GM12864 (cell line): ENCODE results near the gene RAP2C.

Source experiments
- DNase-seq: peaks from one replicate; pipeline ENCODE4 v3.0.0-alpha.2; 2011; ENCODE audit warnings: low read depth
- H3K4me3 ChIP-seq: 2 replicates; pipeline ENCODE4 v1.5.1; 2011; ENCODE audit warnings: mild to moderate bottlenecking, low read depth, low read length, control low read depth
- TF ChIP-seq, protein P1 (sequence below): IDR thresholded peaks from 2 replicates; pipeline ENCODE4 v1.5.1; 2011; ENCODE audit warnings: low read depth, mild to moderate bottlenecking, moderate library complexity, low read length, control low read depth, inconsistent platforms; ENCODE audit errors: missing control alignments

The RAP2C gene

DNA sequence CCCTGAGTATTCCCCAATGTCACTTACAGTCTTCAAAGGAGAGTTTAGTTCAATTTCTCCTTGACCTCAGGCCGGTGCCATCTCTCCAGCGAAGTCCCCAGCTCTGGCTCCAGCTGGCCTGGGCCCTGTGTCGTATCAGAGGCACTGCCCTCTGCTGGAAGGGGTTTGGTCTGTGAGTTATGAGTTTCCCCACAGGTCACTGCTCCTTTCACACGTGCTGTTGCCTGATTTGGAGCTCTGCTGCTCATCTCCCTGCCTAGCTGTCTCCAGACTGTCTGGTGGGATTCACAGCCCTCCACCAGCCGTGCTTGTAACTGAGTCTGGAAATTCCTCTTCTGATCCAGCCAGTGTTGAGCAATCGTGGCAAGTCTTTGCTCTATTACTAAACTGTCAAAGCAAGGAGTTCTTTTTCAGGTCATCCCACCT lies at the start of gene RAP2C:
Gene RAP2C (minus strand): TSS at position 105 of the 426 bp plus-strand sequence. CDS start 2,179 bp downstream, outside the sequence.
- no peak for DNase-seq
- H3K4me3 ChIP-seq = peak within 1 kb of the TSS; percentile 79
- TF ChIP-seq, protein P1, sequence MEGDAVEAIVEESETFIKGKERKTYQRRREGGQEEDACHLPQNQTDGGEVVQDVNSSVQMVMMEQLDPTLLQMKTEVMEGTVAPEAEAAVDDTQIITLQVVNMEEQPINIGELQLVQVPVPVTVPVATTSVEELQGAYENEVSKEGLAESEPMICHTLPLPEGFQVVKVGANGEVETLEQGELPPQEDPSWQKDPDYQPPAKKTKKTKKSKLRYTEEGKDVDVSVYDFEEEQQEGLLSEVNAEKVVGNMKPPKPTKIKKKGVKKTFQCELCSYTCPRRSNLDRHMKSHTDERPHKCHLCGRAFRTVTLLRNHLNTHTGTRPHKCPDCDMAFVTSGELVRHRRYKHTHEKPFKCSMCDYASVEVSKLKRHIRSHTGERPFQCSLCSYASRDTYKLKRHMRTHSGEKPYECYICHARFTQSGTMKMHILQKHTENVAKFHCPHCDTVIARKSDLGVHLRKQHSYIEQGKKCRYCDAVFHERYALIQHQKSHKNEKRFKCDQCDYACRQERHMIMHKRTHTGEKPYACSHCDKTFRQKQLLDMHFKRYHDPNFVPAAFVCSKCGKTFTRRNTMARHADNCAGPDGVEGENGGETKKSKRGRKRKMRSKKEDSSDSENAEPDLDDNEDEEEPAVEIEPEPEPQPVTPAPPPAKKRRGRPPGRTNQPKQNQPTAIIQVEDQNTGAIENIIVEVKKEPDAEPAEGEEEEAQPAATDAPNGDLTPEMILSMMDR = peak; percentile 60

DNA sequence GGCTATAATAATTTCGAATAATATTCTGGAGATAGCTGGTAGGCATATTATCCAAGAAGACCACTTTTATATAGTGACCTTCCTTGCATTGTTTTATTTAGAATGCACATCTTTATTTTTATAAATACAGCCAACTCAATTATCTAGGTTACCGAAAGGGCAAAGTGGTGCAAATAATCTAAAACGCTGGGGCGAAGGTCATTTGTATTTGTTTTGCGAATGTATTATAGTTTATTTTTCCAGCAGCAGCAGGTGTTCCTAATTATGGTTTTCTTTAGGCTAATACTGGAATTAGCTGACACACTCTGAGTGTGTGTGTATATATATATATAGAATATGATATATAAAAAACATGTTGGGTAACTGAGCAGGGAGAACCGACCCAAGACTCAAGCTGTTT lies 48.1 kb upstream of the RAP2C start:
- DNase-seq = no peak
- no peak overlapping the region for H3K4me3 ChIP-seq
- TF ChIP-seq, protein P1 = no peak

DNA sequence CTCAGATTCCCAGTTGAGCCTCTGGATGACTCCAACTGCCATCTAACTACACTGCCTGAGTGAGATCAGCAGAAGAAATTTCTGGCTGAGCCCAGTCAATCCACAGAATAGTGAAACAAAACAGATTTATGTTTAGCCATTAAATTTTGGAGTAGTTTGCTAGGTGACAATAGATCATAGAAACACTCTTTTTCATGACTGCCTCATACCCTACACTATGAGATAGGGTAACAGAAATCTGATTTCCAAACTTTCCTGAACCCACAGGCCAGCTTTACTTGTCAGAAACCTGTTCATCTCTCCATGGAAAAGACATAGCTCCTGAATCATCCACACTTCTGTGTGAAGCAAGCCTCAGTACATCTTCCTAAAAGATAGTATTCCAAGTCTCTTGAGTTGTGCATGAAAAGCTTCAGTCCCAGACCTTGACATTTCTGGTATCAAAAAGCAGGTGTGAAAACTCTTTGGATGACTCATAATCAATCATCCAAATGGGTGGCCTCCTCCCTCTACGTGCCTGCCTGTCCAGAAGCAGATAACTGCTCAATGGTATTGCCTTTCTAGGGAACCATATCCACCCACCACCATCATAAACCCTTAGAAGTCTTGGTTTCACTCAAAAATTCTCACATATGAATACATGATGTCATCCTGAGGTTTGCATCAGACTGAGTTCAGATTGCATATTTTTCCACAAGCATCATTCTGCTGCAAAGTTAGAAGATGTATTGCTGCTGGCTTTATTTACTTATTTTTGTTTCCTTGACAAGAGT lies 47.5 kb upstream of the RAP2C start:
- H3K4me3 ChIP-seq = no peak overlapping the region
- DNase-seq = no peak
- TF ChIP-seq, protein P1 = no peak

DNA sequence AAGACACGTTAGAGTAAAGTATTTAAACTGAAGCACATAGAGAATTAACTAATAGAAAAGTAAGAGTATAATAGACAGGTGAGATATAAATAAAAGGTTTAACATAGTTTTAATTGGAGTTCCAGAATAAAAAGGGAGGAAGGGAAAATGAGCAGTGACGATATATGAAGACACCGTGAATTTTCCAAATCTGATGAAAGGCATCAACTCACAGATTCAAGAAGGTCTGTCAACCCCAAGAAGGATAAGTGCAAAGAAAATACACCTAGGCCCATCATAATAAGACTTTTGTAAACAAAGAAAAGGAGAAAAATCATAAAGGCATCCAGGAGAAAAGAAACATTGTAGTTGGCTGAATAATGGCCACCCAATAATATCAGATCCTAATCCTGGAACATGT lies 43.9 kb upstream of the RAP2C start:
- no peak for DNase-seq
- TF ChIP-seq, protein P1 = no peak
- no peak overlapping the region for H3K4me3 ChIP-seq

DNA sequence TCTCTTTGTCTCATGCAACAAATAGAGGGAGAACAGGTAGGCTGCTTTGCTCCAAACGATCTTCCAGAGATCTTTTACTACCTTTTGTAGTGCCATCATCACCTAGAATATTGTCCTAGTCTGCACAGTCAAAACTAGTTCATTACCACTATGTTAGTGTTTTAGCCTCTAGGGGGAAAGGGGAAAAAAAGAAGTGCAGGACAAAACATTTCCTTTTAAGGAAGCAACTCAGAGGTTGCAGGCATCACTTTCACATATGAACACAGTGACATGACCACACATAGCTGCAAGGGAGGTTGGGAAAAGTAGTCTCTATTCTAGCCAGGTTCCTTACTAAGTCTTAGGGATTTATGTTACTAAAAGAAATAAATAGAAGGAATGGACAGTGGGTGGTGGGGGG lies 39.3 kb upstream of the RAP2C start:
- TF ChIP-seq, protein P1 = no peak
- no peak overlapping the region for H3K4me3 ChIP-seq
- DNase-seq = no peak

DNA sequence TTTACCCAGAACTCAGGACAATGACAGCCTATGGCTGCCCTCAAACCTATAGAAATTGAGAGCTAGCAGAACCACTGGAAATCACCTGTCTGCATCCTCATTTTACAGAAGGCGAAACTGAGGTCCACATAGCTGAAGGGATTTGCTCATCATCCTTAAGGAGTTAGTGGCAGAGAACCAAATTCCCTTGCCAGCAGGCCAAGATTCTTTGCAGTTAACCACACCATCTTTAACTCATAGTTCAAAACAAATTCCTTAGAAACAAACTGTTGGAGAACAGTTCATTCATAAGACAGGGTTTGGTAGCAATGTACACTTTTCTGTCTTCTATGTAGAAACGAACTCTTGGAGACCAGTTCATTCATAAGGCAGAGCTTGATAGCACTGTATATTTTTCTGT lies 37.9 kb upstream of the RAP2C start:
- no peak for DNase-seq
- H3K4me3 ChIP-seq = no peak overlapping the region
- TF ChIP-seq, protein P1 = no peak

DNA sequence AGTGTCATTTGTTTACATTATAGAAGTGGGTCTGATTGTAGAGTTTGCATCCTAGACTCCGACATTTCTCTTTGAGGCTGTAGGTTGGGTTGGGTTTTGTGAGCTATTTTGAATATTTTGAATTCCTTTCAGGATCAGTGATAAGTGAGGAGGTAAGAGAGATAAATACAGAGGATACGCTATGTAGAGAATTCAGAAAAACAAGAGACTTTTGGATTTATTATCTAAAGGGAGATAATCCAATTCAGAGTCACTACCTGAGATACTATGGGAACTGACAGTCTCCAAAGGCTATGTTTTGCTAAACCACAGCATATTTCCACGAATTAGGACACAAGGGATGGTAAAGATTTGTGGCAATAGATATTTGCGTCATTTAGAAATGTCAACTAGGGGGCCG lies 16.9 kb upstream of the RAP2C start:
- TF ChIP-seq, protein P1 = no peak
- DNase-seq = no peak
- no peak overlapping the region for H3K4me3 ChIP-seq
